Hepatocyte (in vitro differentiated cells): ENCODE data around the gene OCA2.

Experiments used
- EZH2phosphoT487 ChIP-seq: fragments of 200-600 bp; sonication (generic); IDR thresholded peaks from one replicate; pipeline ENCODE4 v1.6.1; 2018; ENCODE audit warnings: antibody characterized with exemption, mild to moderate bottlenecking, low read depth, moderate library complexity; ENCODE audit not compliant: unreplicated experiment, severe bottlenecking
- TF ChIP-seq, protein P1 (sequence below): fragments of 200-600 bp; sonication (generic); IDR thresholded peaks from 2 replicates; pipeline ENCODE4 v1.5.1; 2016; ENCODE audit warnings: antibody characterized with exemption, mild to moderate bottlenecking; ENCODE audit not compliant: poor library complexity

DNA sequence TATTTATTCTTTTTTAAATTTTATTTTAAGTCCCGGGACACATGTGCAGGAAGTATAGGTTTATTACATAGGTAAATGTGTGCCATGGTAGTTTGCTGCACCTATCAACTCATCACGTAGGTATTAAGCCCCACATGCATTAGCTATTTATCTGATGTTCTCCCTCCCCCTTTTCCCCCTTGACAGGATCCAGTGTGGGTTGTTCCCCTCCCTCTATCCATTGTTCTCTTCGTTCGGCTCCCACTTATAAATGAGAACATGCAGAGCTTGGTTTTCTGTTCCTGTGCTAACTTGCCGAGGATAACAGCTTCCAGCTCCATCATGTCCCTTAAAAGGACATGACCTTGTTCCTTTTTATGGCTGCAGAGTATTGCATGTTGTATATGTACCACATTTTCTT is 220.3 kb downstream of the OCA2 start:
- TF ChIP-seq, protein P1, sequence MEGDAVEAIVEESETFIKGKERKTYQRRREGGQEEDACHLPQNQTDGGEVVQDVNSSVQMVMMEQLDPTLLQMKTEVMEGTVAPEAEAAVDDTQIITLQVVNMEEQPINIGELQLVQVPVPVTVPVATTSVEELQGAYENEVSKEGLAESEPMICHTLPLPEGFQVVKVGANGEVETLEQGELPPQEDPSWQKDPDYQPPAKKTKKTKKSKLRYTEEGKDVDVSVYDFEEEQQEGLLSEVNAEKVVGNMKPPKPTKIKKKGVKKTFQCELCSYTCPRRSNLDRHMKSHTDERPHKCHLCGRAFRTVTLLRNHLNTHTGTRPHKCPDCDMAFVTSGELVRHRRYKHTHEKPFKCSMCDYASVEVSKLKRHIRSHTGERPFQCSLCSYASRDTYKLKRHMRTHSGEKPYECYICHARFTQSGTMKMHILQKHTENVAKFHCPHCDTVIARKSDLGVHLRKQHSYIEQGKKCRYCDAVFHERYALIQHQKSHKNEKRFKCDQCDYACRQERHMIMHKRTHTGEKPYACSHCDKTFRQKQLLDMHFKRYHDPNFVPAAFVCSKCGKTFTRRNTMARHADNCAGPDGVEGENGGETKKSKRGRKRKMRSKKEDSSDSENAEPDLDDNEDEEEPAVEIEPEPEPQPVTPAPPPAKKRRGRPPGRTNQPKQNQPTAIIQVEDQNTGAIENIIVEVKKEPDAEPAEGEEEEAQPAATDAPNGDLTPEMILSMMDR: no peak
- no peak for TF ChIP-seq EZH2phosphoT487
